Smooth muscle cell of the brain vasculature (primary cell): ENCODE data around the gene CALHM4.

Experiments used
- DNase-seq: peaks from one replicate; pipeline ENCODE4 v3.0.0-alpha.2; 2012; ENCODE audit warnings: low read depth, low spot score

The CALHM4 gene

DNA sequence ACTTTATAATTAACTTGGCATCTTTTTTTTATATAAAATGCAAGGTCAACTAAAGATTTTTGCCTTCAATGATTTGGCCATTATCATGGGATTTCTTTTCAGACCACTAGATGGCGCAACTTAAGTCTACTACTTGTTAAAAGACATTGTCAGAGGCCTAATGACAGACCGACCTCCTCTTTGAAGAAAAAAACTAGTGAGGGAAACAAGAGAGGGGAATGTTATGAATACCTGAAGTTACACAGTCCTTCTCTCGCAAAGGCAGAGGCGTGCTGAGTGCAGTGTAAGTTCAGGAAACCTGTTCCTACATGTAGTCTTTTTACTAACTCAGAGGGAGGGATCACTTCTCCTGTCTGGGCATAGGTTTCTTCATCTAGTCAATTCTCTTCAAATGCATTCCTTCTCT is 17.3 kb upstream of the CALHM4 start:
- DNase-seq, result no peak

DNA sequence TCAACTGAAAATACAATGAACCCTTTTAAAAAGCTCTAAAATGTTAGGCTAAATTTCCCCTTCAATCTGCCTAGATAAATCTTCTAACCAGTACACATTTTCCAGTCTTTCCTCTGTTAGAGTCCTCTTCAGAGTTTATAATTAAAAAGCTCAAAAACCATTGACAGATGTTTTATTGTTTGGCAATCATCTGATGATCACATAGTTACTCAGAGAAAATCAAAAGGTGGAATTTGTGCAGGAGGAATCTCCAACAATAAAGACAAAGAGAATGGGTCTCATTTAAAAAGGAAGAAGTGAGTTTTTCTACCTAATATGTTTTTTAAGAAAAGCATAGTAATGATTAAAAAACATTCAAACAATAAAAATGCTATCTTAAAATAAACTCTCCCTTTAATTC is 11.1 kb upstream of the CALHM4 start:
- no peak for DNase-seq

DNA sequence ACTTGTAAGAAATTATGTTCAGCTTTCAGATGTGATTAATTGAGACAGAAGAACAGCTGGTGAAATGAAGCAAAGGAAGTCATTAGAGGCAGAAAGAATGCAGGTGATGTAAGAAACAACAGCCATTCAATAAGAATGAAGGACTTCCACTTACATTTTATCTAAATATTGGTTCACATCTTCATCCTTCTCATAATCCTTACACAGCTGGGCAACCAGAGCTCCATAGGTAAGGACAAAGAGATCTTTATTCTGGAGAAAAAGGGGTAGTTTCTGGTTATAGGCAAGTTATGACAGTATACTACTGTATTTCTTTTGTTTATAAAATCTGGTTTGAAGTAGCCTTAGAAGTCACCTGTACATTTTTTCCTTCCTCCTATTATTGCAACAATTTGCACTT is 10.4 kb upstream of the CALHM4 start:
- DNase-seq, result no peak

DNA sequence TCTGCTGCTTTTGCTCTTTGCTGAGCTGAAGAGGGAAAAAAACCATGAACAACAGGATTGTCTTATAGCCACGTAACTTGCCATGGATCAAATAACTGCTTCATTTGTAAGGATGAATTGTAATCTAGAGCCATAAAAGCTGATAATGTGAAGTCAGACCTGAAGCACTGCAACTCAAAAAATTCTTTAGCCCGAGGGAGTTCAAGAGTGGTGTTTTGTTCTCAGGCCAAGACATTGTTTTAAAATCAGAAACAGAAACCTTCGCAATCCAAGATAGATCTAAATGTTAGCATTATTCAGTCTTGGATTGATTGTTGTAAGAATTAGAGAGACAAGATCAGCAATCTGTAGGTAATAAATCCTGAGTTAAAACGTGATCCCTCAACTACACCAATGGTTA is 7.9 kb upstream of the CALHM4 start, which contains the start of gene TRAPPC3L:
Gene TRAPPC3L (minus strand): TSS at position 34 of the 400 bp plus-strand sequence. CDS start 170 bp downstream, outside the sequence.
- DNase-seq, result no peak

DNA sequence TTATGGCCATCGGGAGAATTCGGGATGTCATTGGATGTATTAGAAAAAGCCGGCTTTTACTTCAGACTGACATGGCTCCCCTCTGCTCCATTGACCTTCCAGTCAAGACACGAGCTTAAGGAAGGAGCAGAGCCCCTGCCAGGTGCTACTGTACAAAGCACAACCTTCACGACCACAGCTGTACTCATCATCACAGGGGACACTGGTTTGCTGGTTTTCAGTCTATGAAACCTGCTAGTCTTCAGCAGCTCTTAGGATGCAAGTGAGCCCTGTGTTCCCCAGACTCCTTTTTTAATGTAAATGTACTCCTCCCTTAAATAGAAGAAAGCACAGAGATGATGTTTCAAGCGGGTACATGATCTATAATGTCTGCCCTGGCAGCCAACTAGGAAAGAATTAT is 6.2 kb upstream of the CALHM4 start:
- no peak for DNase-seq

DNA sequence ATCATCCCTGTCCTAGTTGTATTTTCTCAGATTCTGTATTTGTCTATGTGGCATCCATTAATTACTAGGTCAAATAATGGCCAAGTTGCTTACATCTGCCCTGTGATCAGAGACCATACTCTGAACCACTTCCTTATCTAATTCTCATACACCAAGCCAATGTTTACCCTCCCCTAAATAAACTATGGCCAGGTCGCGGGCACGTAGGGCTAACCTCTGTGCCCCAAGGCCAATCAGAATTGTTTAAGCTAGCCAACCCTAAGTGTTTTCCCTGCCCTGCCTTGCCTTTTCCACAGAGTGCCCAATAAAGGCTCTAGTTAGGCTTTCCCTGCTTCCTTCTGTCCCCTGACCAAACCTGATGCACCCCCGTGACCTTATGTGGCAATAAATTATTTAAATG is 2.8 kb upstream of the CALHM4 start:
- DNase-seq, result no peak

DNA sequence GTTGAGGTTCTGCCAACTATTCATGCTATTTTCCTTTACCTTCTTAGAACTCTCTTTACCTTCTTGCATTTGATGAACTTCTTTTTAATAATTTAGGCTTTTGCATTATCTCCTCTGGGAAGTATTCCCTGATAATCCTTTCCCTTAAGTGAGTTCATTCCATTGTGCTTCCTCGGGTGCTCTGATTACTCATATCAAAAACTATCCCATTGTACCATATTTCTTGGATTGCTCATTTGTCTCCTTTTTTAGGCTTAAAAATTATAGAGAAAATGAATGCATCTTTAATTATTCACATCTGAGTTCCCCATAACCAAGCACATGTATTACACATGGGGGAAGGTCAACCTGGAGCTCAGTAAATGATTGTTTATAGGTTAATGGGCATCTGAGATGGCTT is 2.5 kb downstream of the CALHM4 start:
- no peak for DNase-seq

DNA sequence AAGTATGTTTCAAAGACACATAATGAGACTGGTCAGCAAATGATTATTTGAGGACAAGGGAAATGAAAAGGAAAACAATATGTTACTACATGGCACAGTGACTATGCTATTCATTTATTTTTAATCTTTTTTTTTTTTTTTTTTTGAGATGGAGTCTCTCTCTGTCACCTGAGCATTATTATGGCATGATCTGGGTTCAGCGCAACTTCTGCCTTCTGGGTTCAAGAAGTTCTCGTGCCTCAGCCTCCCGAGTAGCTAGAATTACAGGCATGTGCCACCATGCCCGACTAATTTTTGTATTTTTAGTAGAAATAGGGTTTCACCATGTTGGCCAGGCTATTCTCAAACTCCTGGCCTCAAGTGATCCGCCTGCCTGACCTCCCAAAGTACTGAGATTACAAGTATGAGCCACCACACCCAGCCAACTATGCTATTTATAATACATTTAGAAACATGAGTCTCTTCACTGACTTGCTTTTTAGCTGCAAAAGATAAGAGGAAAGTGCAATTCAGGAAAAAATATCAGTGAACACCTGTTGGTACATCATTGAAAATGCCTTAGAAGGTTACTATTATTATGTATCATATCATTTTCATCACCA is 3.4 kb downstream of the CALHM4 start:
- no peak for DNase-seq

DNA sequence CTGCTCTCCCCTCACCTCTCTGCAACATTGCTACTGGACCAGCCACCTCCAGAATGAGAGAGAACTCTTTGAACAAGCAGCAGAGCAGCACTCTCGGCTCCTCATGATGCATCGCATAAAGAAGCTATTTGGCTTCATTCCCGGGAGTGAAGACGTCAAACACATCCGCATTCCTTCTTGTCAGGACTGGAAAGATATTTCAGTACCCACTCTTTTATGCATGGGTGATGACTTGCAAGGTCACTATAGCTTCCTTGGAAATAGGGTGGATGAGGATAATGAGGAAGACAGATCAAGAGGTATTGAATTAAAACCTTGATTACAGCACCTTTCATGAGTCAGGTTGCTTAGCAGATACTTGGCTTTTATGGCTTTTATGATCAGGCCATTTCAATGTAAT is 4.3 kb downstream of the CALHM4 start:
- peak; percentile 63 for DNase-seq

DNA sequence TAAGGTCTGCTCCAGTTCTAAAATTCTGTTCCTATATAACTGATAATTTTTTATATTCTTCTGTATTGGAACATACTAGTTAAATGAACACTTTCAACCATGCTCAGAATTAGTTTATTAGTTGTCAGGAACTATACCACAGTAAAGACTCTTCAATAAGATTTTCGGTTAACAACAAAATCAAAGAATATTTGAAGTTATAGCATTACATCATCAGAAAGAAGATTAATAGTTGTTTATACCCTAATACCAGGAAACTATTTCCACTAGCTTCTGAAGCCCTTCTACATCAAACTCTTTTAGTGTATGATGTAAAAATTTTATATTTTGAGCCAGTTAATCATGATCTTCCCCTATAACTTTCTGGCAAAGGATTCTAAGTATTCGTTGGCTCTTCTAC is 6.6 kb downstream of the CALHM4 start:
- no peak for DNase-seq

DNA sequence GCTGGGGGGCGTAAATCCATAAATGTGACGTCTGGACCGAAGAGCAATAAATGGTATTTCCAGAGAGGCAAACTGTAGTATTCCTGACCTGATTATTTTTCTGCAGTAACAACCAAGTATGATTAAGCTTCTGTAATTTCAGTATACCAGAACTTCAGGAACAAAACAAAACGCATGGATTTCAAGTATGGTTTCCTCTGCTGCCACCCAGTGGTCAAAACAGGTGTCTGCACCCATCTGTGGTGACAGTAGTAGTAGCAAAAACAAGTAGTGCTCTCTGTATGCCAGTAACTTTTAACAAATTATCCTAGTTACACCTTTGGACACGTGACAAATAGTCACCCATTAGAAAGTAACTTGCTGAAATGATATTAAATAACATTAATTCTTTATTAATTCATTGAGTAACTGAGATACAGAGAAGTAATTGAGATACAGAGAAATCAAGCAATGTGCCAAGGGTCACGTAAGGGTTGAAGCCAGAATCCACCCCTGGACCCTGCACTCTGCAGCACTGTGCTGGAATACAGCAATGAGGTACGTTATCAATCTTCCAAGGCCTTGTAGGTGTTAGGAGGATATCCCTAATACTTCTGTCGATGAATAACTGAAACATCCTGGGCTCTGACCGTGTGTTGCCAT is 7.9 kb downstream of the CALHM4 start:
- no peak for DNase-seq

DNA sequence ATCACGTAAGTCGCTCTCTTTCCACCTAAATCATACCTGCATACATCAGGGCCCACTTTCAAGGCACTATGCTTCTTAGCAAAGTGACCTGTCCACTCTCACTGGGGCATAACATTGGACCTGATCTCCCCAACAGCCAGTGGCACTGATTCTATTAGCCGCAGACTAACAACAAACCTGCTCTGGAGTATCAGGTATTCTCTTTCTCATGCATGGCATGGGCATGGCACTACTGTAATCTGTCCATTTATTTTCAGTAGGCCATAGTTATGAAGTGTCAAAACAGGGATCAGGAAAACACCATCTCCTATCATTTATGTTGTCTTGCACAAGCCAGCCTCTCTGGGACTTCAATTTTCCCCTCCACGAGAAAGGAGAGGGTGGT is 8.5 kb downstream of the CALHM4 start:
- DNase-seq, result no peak

DNA sequence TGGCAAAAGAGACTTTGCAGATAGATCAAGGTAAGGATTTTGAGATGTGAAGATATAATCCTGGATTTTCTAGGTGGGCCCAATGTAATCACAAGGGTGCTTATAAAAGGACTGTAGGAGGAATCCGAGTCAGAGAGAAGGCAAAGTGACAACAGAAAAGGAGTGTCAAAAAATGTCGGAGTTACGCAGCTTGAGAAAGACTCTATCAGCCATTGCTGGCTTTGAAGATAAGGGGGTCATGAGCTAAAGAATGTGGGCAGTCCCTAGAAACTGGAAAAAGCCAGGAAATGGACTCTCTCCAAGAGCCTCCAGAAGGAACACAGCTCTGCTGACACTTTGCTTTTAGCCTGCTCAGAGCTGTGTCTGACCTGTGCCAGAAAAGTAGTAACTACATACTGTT is 9.1 kb downstream of the CALHM4 start:
- DNase-seq, result no peak

DNA sequence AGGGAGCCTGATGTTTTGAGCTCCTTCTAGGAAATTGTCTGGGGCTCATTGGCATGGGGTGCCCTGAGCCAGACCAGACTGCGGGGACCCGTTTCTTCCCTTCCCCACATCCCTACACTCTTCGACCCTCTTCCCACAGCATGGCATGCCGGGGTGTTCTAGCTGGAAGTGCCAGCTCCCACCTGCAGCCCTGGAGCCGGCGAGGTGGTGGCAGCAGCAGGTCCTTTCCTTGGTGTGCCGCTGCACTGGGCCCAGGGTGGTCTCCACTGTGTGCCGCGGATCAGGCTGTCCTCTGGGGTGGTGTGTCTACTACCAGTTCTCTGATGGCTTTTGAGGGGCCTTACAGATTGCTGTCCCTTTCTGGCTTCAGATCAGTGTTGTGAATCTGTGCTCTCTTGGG is 10.3 kb downstream of the CALHM4 start:
- no peak for DNase-seq

DNA sequence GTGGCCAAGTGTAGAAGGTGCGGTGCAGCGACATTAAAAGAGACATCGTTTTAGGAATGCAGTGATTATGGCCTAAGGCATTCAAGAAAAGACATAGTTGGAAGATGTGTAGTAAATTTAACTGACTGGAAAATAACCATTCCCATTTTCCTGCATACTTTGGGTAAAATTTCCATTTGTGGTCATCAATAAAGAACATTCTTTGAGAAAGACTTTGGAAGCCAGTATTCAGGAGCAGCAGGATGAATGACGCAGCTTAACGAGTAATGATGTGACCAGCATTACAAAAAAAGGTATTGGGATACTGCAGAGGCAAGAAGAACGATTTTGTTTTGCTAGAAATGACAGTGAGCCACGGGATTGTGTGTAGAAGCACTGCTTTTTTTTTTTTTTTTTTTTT is 10.8 kb downstream of the CALHM4 start:
- DNase-seq, result no peak

DNA sequence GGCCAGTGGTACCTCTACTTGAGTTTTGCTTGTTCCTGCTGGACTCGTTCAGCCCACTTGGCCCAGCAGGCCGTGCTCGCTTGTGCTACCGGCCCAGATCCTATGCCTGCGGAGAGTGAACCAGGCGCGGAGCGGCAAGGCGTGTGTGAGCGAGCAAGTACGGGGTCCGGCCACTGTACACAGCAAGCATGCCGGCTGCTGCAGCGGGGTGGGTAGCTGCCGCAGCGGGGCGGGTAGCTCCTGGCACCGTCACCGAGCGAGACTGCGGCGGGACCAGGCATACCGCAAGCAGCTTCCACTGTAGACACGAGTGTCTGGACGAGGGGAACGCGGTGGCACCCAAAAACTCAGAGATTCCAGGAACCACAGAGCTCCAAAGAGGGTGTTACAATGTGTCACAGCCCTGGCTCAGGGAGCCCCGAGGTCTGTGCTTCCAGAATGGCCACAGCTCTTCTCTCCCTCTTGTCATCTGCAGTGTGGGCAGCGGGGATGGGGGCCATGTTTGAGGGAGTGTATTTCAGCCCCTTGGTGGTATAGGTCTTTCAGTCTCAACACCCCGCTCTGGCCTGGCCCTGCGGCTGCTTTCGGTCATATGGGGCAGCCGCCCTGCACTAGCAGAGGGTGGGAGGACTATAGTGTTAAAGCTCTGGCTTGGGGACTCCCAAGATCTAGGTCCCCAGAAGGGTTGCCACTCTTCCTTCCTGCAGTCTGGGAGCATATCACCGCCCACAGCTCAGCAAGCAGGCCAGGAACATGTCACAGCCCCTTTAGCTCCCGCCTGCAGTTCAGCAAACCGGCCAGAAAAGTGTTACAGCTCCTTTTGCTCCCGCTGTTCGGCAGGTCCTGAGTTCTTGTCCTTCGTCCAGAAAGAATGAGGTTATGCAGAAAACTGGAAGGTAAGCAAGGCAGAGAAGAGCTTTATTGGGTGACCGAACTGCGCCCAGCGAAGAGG is 11.6 kb downstream of the CALHM4 start:
- DNase-seq, result no peak

DNA sequence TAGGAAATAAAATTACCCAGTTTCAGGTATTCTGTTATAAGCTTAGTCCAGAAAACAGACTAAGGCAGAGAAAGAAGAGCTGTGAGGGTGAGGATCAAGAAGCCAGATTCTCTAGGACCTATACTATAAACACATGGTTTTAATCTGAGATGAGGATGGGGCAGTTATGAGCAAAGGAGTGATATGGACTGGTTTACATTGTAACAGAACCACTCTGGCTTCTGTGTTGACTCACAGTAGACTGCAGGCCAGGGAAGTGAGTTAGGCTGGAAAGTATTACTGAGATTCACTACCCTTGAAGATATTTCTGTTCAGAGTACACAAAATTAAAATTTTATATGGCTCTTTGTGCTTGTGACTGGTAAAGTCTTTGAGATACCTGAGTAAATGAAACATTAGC is 14.6 kb downstream of the CALHM4 start:
- no peak for DNase-seq

DNA sequence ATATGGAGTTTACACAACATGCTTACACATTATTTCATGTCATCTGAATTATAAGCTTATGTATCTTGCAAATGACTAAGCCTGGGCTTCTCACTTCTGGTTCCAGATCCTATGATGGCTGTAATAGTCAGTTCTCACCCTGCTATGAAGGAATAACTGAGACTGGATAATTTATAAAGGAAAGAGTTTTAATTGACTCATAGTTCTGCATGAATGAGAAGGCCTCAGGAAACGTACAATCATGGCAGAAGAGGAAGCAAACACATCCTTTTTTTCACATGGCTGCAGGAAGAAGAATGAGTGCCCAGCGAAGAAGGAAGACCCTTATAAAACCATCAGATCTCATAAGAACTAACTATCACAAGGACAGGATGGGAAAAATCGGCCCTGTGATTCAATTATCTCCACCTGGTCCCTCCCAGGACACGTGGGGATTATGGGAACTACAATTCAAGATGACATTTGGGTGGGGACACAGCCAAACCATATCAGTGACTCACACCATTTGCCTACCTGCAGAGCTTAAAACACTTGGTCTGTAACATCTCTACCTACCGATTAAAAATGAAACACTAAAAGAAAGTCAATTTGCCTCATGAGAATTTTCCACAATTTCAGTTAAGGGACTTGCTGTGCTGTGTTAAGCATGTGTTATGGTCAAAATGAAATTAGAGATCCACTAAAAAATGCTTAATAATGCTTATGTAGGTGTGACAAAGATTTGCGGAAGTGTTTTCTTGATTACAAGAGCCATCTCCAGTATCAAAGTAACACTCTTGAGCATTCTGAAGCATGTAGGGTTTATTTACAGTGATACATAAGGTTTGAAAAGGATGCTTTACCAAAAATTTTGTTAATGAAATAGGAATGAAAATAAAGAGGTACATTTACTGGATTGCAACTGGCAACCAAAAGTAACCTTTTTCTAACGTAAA is 15.5 kb downstream of the CALHM4 start:
- DNase-seq, result no peak

DNA sequence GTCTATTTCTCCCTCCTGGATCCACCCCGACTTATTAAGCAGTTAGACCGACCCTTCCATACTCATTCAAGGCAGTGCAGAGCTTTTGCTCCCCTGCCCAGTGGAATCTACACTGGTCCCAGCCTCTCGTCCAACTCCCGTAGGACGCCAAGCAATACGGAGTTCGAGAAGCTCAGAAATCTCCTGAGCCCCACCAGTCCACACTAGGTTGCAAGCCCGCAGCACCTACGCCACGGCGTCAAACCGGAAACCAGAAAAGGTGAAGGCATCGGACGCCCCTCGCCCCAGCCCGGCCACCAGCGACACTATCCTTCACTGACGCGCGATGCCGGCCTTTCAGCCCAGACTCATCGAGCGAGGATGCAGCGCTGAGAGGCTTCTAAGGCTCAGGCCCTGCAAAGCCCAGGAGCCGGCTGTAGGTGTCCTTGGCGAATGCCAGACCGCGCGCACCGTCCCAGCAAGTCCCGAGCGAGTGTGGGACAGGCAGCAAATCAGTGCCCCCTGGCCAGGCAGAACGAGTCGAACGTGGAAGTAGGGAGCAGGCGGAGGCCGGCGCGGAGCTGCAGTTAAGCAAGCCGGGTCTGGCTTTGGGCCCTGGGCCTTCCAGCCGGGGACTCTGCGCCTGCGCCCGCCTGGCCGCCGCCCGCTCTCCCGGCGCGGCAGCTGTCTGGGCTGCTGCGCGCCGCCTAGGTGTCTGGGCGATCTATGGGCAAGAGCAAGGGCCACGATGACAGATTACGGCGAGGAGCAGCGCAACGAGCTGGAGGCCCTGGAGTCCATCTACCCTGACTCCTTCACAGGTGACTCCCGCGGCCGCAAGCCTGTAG is 17.5 kb downstream of the CALHM4 start, which contains the start of gene RWDD1:
Gene RWDD1 (plus strand): TSS at position 649 of the 827 bp plus-strand sequence. CDS start 79 bp downstream, at position 728.
- peak; percentile 98 for DNase-seq

DNA sequence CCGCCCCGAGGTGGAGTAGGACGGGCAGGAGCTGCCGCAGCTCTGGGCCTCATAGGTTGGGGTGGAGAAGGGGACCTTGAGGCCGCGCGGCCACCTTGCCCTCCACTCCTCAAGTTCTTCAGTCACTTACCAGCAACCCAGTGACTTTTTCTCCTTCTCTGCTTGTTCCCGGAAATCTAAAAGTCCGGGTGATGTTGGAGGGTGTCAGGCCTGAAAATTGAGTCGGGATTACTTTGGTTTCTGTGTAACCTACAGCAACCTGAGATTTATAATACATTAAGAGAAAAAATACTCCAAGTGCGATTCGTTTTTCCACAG is 18.1 kb downstream of the CALHM4 start:
- no peak for DNase-seq

DNA sequence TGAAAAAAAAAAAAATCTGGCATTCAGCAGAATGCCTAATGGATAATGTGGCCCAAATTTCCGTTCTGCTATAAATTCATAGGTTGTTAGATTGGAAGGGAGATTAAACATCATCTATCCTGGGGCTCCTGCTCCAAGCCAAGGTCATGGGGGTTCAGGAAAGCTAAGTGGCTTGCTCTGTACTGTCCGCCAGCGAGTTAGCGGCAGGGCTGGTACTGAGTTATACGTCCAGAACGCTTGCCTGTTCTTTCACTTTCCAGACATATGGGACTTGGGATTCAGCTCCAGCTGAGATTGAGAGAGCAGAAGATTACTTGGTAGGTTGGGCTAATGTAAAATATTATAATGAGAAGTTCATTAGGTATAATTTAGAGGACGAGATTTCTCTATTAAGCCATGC is 18.6 kb downstream of the CALHM4 start:
- DNase-seq, result no peak
